ENCODE data around the gene CCDC167.

CCDC167 gene

DNA sequence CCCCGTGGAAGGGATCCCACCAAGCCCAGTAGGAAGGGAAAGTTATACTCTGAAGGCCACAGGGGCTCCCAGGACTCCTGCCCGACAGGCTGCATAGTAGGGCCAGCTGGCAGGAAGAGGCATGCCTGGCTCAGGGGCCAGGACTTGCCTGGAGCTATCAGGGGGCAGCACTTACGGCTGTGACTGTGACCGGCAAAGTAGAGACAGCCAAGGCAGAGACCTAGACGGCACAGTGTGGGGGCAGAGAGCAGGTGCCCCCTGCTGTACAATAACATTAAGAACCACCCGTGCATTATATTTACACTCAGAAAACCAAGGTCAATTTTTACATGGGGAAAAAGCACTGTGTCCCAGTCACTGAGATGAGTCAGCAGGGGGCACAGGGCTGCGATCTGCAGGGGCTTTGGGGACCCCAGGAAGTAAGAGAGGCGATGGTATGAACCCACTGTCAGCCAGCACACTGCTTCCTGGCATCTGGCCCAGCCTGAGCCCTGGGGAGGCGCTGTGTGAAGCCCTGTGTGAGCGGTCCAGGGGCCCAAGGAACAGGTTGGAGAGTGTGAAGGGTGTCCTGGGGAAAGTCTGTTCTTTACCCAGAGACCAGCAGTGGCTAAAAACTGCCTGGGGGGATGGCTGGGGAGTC, 9.9 kb downstream of the CCDC167 start:
- no peak for DNase-seq (ENCODE audit: low read depth)

DNA sequence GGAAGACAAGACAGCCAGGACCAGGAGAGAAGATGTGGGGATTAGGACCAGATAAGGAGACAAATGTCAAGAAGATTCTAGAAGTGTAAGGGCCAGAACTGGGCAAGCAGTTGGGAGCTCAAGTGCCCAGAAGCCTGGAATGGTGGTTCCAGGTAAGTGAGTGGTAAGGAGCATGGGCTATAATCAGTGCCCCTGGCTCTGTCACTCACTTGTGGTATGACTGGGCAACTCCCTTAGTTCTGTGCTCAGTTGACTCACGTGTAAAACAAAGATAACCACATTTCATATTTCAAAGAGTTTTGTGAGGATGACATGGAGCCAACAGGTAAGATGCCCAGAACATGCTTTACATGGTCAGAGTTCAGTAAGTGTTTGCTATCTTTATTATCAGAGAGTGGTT, 11.2 kb downstream of the CCDC167 start:
- DNase-seq (ENCODE audit: low read depth) = no peak

GRCh38 chr6:37487591-37488380, 11.9 kb downstream of the CCDC167 start:
- no peak for DNase-seq (ENCODE audit: low read depth)

DNA sequence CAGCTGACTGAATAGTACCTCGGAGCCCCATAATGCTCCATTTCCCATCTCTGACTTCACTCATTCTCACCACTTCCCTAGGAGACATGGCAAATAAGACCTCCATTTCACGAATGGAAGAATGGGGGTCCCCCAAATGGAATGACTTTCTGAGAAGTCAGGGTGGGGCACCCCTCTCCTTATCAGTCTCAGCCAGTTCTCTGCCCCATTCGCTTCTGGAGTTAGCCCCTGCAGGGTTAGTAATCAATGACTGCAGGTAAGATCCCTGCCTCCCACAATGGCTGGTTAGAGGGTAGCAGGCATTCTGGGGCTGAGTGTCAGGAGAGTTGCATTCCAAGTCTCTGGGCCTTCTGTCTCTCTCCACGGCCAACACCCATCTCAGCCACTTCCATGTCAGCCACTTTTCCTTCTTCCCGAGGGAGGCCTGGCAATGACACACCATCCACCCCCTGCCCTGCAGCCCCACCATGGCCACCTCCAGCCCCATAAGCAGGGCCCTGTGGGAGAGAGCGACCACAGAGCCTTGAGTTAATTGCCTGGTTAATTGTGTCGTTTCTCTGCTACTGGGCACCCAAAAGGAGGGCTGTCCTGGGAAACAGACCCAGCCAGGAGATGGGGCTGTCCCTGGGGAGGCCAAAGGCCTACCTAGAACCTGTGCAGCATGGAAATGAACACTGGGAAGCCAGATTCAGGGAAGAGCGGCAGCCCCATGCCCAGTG, 13.4 kb downstream of the CCDC167 start:
- DNase-seq (ENCODE audit: low read depth) = no peak

DNA sequence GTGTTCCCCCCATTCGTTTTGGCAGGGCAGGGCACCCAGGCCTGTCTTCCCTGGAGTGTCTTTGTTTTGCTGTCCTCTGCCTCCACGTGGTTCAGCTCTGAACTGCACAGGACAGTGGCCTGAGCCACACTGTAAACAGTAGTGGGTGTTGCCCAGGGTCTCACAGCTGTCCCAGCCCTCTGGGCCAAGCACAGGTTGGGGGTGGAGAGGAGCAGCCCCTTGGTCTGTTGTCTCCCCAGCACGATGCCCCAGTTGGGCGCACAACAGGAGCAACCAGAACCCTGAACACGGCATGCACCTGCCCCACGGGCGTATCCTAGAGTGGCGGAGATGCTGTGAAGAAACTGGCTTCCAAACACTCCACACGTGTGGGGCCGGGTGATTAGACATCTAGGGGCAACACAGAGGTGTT, 14.4 kb downstream of the CCDC167 start:
- no peak for DNase-seq (ENCODE audit: low read depth)

- no peak for DNase-seq (ENCODE audit: low read depth)
Observed at GRCh38 chr6:37484786-37485170, 14.9 kb downstream of the CCDC167 start.

GRCh38 chr6:37483917-37484785, 15.5 kb downstream of the CCDC167 start:
- DNase-seq (ENCODE audit: low read depth) = no peak

- no peak for DNase-seq (ENCODE audit: low read depth)
Observed at GRCh38 chr6:37483252-37483901, 16.3 kb downstream of the CCDC167 start.

DNA sequence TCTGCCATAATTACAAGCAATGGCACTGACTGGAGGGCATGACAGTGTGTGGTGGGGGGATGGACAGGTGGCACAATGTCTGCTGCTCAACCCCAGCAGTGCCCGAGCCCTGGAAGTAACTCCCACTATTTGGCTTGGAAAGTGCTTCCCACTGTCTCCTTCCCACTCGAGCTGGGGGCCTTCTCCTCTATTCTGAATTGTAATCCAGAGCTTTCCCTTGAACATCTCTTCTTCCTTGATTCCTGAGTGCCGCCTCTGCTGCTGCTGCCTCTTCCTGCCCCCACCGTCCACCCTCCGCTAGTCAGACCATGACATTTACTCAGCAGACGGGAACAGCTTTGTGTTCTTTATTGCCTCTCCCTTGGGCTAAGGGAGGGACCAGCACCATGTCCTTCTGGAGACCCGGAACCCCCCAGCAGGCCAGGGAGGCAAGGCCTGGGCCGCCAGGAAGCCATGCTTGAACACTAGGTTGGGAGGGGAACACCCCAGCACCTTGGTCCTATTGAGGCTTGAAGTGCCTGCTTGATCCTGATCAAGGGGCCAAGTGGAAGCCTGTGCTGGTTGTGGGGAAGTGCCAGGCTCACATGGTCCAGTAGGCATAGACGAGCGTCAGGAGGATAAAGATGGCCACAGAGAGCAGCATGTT, 17.0 kb downstream of the CCDC167 start:
- DNase-seq (ENCODE audit: low read depth) = no peak

- no peak for DNase-seq (ENCODE audit: low read depth)
Observed at GRCh38 chr6:37481711-37482605, 17.7 kb downstream of the CCDC167 start.

- no peak for DNase-seq (ENCODE audit: low read depth)
Observed at GRCh38 chr6:37480951-37481534, 18.6 kb downstream of the CCDC167 start.

- DNase-seq (ENCODE audit: low read depth) = no peak
Observed at GRCh38 chr6:37480118-37480736, 19.5 kb downstream of the CCDC167 start.

GRCh38 chr6:37479266-37479854, 20.3 kb downstream of the CCDC167 start:
- DNase-seq (ENCODE audit: low read depth) = no peak

DNA sequence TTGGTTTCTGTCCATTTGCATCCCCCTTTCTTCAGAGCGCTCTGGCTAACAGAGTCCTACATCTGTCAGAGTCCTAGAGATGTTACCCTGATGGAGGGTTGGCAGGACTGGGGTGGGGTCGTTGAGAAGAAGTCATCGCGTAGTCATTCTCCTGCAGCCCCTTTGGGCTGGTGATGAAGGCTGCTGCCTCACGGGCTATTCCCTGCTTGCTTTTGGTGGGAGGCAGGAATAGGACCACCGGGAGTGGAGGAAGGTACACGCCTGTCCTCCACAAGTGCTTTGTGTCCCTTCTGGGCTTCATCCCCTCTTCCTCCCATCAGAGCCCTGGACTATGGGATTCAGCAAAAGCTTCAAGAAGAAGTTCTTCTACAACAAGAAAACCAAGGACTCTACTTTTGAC, 20.9 kb downstream of the CCDC167 start:
- DNase-seq (ENCODE audit: low read depth) = no peak

GRCh38 chr6:37477656-37478435, 21.8 kb downstream of the CCDC167 start:
- DNase-seq (ENCODE audit: low read depth) = no peak

DNA sequence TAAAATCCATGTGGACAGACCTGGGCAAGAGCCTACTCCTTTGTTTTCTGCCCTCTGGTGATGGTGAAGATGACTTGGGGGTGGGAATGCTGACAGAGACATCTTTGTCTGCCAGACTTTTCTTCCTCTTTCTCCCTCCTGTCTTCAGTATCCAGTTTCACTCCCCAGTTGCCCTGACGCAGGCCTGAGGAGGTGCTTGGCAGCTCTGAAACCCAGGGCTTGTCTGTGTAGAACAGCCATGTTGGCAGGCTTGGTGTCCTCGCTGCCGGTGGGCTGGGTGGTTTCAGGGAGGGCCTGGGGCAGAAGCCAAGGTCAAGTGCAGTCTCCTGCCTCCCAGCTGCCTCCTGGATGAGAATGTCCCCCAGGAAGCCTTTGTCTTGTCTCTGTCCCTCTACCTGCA, 22.5 kb downstream of the CCDC167 start:
- DNase-seq (ENCODE audit: low read depth) = no peak

GRCh38 chr6:37474316-37474715, 25.4 kb downstream of the CCDC167 start:
- DNase-seq (ENCODE audit: low read depth) = no peak

Measured in GM04503 (cell line).